Neural crest cell (in vitro differentiated cells): Measurements from ENCODE around the gene CDK14. TPM values are rescaled to one million over a fixed set of nuclear protein-coding genes. Genes with fewer than 3 reads are reported as not detected.
"Not testable (repeated sequence)": the region's sequence is repeated elsewhere in the genome, so short reads cannot be mapped to it uniquely, and the experiment has no call there.

Experiments
- DNase-seq: peaks from one replicate; pipeline ENCODE4 v3.0.0; 2021; ENCODE audit warnings: low read depth, mixed read lengths, low spot score
- H3K27ac Mint-ChIP-seq: one replicate; pipeline ENCODE4 v1.8.0; 2021; ENCODE audit warnings: mild to moderate bottlenecking, mixed read lengths; ENCODE audit not compliant: unreplicated experiment
- H3K27me3 Mint-ChIP-seq: 2 replicates; pipeline ENCODE4 v1.8.0; 2021; ENCODE audit warnings: low read depth, mild to moderate bottlenecking, mixed read lengths
- H3K36me3 Mint-ChIP-seq: 2 replicates; pipeline ENCODE4 v1.8.0; 2021; ENCODE audit warnings: low read depth, mild to moderate bottlenecking, mixed read lengths
- H3K4me1 Mint-ChIP-seq: 2 replicates; pipeline ENCODE4 v1.8.0; 2021; ENCODE audit warnings: mixed read lengths
- H3K4me3 Mint-ChIP-seq: one replicate; pipeline ENCODE4 v1.8.0; 2021; ENCODE audit warnings: mild to moderate bottlenecking, mixed read lengths
- H3K9me3 Mint-ChIP-seq: 2 replicates; pipeline ENCODE4 v1.8.0; 2021; ENCODE audit warnings: mixed read lengths
- total RNA-seq: library from RNA; stranded (reverse); gene quantifications from 2 replicates; pipeline ENCODE4 v1.2.1, GENCODE V29; 2021
- TF ChIP-seq, protein P1 (sequence below): fragments of 200-600 bp; sonication (generic); conservative IDR thresholded peaks from 2 replicates; pipeline ENCODE4 v1.5.0; 2021; ENCODE audit warnings: antibody characterized with exemption, mild to moderate bottlenecking

CDK14 gene
- total RNA-seq, 1 donor from 2014 or later, result 49.6 TPM

DNA sequence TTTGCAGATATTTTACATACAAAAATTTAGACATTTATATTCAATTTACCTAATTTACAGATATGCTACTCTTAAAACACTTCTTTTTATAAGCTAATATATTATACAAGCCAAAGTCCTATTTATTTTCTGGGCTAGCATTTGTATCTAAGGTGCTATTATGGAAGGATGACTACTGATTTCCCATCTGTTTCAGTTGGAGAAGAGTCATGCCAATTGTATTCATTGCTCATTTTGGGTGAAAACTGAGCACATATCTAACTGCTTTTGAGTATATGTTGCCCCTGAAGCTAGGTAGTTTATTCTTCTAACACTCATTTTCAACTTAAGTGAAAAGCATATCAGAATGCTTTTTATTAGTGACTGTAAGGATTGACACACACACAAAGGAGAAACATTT, 172.9 kb downstream of the CDK14 start:
- Mint-ChIP-seq H3K9me3 (peaks cover 9% of the 10 kb centered on the region), H3K4me3 (no peak overlapping the region), H3K36me3 (peaks cover 12% of the 10 kb centered on the region), H3K4me1 (peaks cover 33% of the 10 kb centered on the region), H3K27ac (no peak overlapping the region), H3K27me3 (no peaks in the 10 kb centered on the region)
- DNase-seq, result no peak
- TF ChIP-seq, protein P1, sequence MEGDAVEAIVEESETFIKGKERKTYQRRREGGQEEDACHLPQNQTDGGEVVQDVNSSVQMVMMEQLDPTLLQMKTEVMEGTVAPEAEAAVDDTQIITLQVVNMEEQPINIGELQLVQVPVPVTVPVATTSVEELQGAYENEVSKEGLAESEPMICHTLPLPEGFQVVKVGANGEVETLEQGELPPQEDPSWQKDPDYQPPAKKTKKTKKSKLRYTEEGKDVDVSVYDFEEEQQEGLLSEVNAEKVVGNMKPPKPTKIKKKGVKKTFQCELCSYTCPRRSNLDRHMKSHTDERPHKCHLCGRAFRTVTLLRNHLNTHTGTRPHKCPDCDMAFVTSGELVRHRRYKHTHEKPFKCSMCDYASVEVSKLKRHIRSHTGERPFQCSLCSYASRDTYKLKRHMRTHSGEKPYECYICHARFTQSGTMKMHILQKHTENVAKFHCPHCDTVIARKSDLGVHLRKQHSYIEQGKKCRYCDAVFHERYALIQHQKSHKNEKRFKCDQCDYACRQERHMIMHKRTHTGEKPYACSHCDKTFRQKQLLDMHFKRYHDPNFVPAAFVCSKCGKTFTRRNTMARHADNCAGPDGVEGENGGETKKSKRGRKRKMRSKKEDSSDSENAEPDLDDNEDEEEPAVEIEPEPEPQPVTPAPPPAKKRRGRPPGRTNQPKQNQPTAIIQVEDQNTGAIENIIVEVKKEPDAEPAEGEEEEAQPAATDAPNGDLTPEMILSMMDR, result no peak

DNA sequence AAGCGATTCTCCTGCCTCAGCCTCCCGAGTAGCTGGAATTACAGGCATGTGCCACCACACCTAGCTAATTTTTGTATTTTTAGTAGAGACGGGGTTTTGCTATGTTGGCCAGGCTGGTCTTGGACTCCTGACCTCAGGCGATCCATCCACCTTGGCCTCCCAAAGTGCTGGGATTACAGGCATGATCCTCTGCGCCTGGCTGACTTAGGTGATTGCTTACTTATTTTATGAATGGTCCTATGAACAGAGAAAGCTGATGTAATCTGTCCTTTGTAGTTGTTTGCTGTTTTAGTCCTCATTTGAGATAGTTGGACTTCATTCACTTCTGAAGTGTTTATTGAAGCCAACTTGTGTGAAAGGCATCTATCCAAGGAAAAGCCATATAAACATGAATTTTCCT, 173.4 kb downstream of the CDK14 start:
- not testable (repeated sequence) for DNase-seq, H3K27me3 Mint-ChIP-seq, H3K9me3 Mint-ChIP-seq, H3K4me3 Mint-ChIP-seq, H3K27ac Mint-ChIP-seq
- H3K4me1 Mint-ChIP-seq, result peaks cover 28% of the 10 kb centered on the region
- H3K36me3 Mint-ChIP-seq, result peaks cover 12% of the 10 kb centered on the region

DNA sequence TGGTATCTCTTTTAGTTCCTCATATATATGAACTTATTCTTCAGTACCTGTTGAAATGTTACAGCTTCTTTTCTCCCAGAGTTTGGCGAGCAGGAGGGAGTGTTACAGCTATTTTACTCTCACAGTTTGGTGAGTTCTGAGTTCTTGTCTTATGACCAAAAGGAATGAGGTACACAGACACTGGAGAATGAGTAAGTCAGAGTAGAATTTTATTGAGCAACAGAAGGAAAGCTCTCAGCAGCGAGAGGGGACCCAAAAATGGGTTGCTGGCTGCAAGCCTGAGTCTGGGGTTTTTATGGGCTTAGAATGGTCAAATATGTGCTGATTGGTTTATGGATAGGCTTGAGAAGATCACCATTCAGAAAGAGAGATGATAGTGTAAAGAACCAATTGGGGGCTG, 175.2 kb downstream of the CDK14 start:
- peaks cover 12% of the 10 kb centered on the region for H3K36me3 Mint-ChIP-seq
- TF ChIP-seq, protein P1, result no peak
- H3K27ac Mint-ChIP-seq, result peak overlapping the region; percentile 45
- H3K9me3 Mint-ChIP-seq, result peaks cover 9% of the 10 kb centered on the region
- H3K4me1 Mint-ChIP-seq, result peaks cover 13% of the 10 kb centered on the region
- no peaks in the 10 kb centered on the region for H3K27me3 Mint-ChIP-seq
- DNase-seq, result no peak
- H3K4me3 Mint-ChIP-seq, result no peak overlapping the region

DNA sequence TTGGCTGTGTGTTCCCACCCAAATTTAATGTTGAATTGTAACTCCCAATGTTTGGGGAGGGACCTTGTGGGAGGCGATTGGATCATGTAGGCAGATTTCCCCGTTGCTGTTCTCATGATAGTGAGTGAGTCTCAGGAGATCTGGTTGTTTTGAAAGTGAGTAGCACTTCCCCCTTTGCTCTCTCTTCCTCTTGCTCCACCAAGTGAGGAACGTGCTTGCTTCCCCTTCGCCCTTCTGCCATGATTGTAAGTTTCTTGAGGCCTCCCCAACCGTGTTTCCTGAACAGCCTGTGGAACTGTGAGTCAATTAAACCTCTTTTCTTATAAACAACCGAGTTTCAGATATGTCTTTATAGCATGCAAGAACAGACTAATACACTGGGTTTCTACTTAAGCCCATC, 176.3 kb downstream of the CDK14 start:
- Mint-ChIP-seq H3K36me3 (peaks cover 12% of the 10 kb centered on the region), H3K4me1 (peaks cover 5% of the 10 kb centered on the region), H3K27me3 (no peaks in the 10 kb centered on the region), H3K27ac (no peak overlapping the region), H3K9me3 (peaks cover 9% of the 10 kb centered on the region), H3K4me3 (no peak overlapping the region)
- no peak for DNase-seq
- TF ChIP-seq, protein P1, result no peak

DNA sequence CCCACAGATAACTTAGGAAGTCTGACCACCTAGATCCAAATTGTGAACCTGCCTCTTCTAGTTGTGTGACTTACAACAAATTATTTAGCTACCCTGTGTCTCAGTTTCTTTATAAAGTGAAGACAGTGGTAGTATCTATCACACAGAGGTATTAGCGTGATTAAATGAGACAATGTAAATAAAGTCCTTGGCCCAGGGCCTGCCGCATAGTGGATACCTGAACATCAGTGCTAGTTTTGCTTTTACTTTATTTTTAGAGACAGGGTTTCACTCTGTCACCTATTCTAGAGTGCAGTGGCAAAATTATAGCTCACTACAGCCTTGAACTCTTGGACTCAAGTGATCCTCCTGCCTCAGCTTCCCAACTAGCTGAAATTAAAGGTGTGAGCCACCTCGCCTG, 177.1 kb downstream of the CDK14 start:
- H3K9me3 Mint-ChIP-seq, result peaks cover 9% of the 10 kb centered on the region

DNA sequence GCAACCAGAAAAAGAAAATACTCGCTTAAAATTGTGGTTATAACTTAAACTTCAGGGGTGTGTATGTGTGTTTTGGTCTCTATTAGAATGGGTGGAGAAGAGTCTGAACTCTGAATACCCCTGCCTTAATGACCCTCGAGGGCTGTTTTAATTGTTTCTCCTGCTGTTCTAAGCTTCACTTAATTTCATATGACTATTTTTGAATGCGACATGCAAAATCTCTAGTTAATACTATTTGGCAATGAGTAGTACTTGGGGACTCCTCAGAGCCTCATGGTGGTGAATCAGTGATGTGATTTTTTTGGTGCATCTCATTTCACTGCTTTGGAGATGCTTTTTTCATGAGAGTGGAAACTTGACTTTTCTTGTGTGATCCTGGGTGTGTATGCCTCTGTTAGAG, 178.6 kb downstream of the CDK14 start:
- Mint-ChIP-seq H3K4me1 (peaks cover 5% of the 10 kb centered on the region), H3K4me3 (no peak overlapping the region), H3K36me3 (peaks cover 12% of the 10 kb centered on the region), H3K27me3 (no peaks in the 10 kb centered on the region), H3K27ac (no peak overlapping the region), H3K9me3 (peaks cover 9% of the 10 kb centered on the region)
- DNase-seq, result no peak
- TF ChIP-seq, protein P1, result no peak

More for the DNA sequence above, 177.1 kb downstream of the CDK14 start:
- no peak overlapping the region for H3K4me3 Mint-ChIP-seq
- DNase-seq, result no peak
- H3K36me3 Mint-ChIP-seq, result peaks cover 12% of the 10 kb centered on the region
- TF ChIP-seq, protein P1, result no peak
- no peaks in the 10 kb centered on the region for H3K27me3 Mint-ChIP-seq
- no peak overlapping the region for H3K27ac Mint-ChIP-seq
- H3K4me1 Mint-ChIP-seq, result peaks cover 5% of the 10 kb centered on the region
